ENCODE results near the gene ZNF362. TPM values are rescaled to one million over a fixed set of nuclear protein-coding genes. Genes with fewer than 3 reads are reported as not detected.

The ZNF362 gene
- polyA plus RNA-seq, 1 of the 3 experiments (the other 2 are of a cell fraction): 17.1 TPM

GRCh38 chr1:33337441-33337840, 81.1 kb downstream of the ZNF362 start (continued):
- no peak for TF ChIP-seq REST (IDR thresholded peaks at IDR 0.05; ENCODE audit: low read depth, low read length)
- TF ChIP-seq POLR2AphosphoS5 (IDR thresholded peaks at IDR 0.05; ENCODE audit: low read depth, low read length): no peak
- TF ChIP-seq TAF1 (IDR thresholded peaks at IDR 0.05; ENCODE audit: borderline replicate concordance, low read depth, low read length): no peak
- no peak for TF ChIP-seq YY1 (IDR thresholded peaks at IDR 0.05; ENCODE audit: low read depth)
- TF ChIP-seq JUND (IDR thresholded peaks at IDR 0.05): no peak
- no peak for TF ChIP-seq MEF2A (IDR thresholded peaks at IDR 0.05; ENCODE audit: borderline replicate concordance, low read depth)
- TF ChIP-seq CHD2 (IDR thresholded peaks at IDR 0.05; ENCODE audit: low read length, partially characterized antibody): no peak
- TF ChIP-seq FOXM1 (IDR thresholded peaks at IDR 0.05; ENCODE audit: low read depth): no peak

DNA sequence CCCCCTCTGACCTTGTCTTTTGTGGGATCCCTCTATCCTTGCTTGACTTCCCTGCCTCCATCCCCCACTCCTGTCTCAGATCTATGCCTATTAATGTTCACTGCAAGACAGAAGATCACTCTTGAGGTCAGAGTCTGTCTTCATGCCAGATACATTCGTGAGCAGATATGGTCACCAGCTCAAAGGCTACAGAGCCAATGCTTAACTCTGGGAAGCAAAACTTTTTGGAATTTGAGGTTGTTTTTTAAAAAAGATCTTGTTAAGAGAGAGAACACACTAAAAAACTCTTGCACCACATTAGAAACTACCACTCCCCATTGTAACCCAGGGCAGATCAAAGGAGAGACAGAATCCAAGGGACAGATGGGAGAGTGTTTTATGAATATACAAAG, 81.8 kb downstream of the ZNF362 start:
- Histone ChIP-seq H3K4me3 (ENCODE audit: low read depth in 2 of 2, low read length in 1 of 2) (no peak overlapping the region), H3K27ac (ENCODE audit: low read depth in 2 of 2, low read length in 1 of 2) (peak overlapping the region; percentile 44 to 60; a peak in 3 of 4 replicates), H4K20me1 (ENCODE audit: insufficient read depth) (peaks cover 100% of the 10 kb centered on the region), H3K9ac (no peak overlapping the region), H3K27me3 (ENCODE audit: insufficient read depth) (no peaks in the 10 kb centered on the region), H3K9me3 (no peaks in the 10 kb centered on the region), H3K79me2 (ENCODE audit: insufficient read depth) (peaks cover 100% of the 10 kb centered on the region), H3K4me1 (ENCODE audit: control insufficient read depth in 1 of 2, insufficient read depth in 2 of 2, low read depth in 1 of 2, low read length in 1 of 2) (peaks cover 51 to 78% of the 10 kb centered on the region in 2 experiments), H3F3A (replicated peaks; ENCODE audit: insufficient read depth) (peaks cover 25% of the 10 kb centered on the region), H3K36me3 (replicated peaks in 1 of 2; ENCODE audit: control insufficient read depth in 1 of 2, insufficient read depth in 2 of 2, low read length in 1 of 2) (peaks cover 49 to 59% of the 10 kb centered on the region in 2 experiments), H3K9me2 (no peaks in the 10 kb centered on the region), H2AFZ (ENCODE audit: low read depth) (no peak overlapping the region), H3K4me2 (no peak overlapping the region)
- DNase-seq: no peak
- WGBS (ENCODE audit: low lambda C conversion rate): 83% methylated on average over 1 of the region's 1 CpG
- CTCF ChIA-PET: interaction anchor here (0.8 to 5.6 kb wide), 5 partner anchors 30 to 133 kb away, joined by 3 to 24 read pairs (median 5); no protein-coding TSS in a partner anchor
- POLR2A ChIA-PET: no interaction called here
- TF ChIP-seq RFX5 (IDR thresholded peaks at IDR 0.05; ENCODE audit: low read length) (no peak), USF1 (IDR thresholded peaks at IDR 0.05; ENCODE audit: borderline replicate concordance, low read depth) (no peak), TEAD4 (IDR thresholded peaks at IDR 0.05; ENCODE audit: borderline replicate concordance, insufficient read depth) (no peak), GATA2 (CRISPR knock-in tag; IDR thresholded peaks at IDR 0.05) (no peak), RAD21 (IDR thresholded peaks at IDR 0.05; ENCODE audit: low read length) (no peak), TCF12 (IDR thresholded peaks at IDR 0.05) (no peak), FOXJ3 (CRISPR knock-in tag; IDR thresholded peaks at IDR 0.05) (no peak), TAF1 (IDR thresholded peaks at IDR 0.05; ENCODE audit: borderline replicate concordance, low read depth, low read length) (no peak), GABPA (IDR thresholded peaks at IDR 0.05; ENCODE audit: low read depth) (no peak), JUND (IDR thresholded peaks at IDR 0.05) (no peak), EZH2phosphoT487 (IDR thresholded peaks at IDR 0.05; ENCODE audit: borderline replicate concordance, low read depth) (no peak), FOXM1 (IDR thresholded peaks at IDR 0.05; ENCODE audit: low read depth) (no peak), FOSL2 (IDR thresholded peaks at IDR 0.05; ENCODE audit: borderline replicate concordance, low read depth) (no peak), RXRA (IDR thresholded peaks at IDR 0.05; ENCODE audit: borderline replicate concordance, low read depth) (no peak)
- TF ChIP-seq, protein P1, sequence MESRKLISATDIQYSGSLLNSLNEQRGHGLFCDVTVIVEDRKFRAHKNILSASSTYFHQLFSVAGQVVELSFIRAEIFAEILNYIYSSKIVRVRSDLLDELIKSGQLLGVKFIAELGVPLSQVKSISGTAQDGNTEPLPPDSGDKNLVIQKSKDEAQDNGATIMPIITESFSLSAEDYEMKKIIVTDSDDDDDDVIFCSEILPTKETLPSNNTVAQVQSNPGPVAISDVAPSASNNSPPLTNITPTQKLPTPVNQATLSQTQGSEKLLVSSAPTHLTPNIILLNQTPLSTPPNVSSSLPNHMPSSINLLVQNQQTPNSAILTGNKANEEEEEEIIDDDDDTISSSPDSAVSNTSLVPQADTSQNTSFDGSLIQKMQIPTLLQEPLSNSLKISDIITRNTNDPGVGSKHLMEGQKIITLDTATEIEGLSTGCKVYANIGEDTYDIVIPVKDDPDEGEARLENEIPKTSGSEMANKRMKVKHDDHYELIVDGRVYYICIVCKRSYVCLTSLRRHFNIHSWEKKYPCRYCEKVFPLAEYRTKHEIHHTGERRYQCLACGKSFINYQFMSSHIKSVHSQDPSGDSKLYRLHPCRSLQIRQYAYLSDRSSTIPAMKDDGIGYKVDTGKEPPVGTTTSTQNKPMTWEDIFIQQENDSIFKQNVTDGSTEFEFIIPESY (IDR thresholded peaks at IDR 0.05; ENCODE audit: borderline replicate concordance, low read depth): no peak

Measured in SK-N-SH (cell line).